GM23338 (cell line): ENCODE results near the gene CES4A. TPM values are rescaled to one million over a fixed set of nuclear protein-coding genes. Genes with fewer than 3 reads are reported as not detected.

Source experiments
- ATAC-seq: fragments of 200-7000 bp; cut with Tn5 transposase; 3 replicates; pipeline ENCODE4 v1.9.1; 2020
- DNase-seq: peaks from one replicate; pipeline ENCODE4 v3.0.0-alpha.2; 2015; ENCODE audit warnings: low spot score
- H2AFZ ChIP-seq: fragments of 200-600 bp; sonication (generic); 2 replicates; pipeline ENCODE4 v1.8.0; 2016; ENCODE audit warnings: antibody characterized with exemption, mild to moderate bottlenecking, moderate library complexity
- H3F3A ChIP-seq: fragments of 200-600 bp; sonication (generic); replicated peaks from 2 replicates; pipeline ENCODE4 v1.8.0; 2017; ENCODE audit warnings: antibody characterized with exemption, mixed run types, low read depth
- H3K27ac ChIP-seq: fragments of 200-600 bp; sonication (generic); 2 replicates; pipeline ENCODE4 v1.6.1; 2016; ENCODE audit warnings: low read depth
- H3K27me3 ChIP-seq: fragments of 200-600 bp; sonication (generic); 2 replicates; pipeline ENCODE4 v1.8.0; 2016; ENCODE audit warnings: mild to moderate bottlenecking, mixed run types, moderate library complexity; ENCODE audit not compliant: insufficient read depth
- H3K36me3 ChIP-seq: fragments of 200-600 bp; sonication (generic); 2 replicates; pipeline ENCODE4 v1.8.0; 2016; ENCODE audit warnings: mild to moderate bottlenecking; ENCODE audit not compliant: insufficient read depth
- H3K4me1 ChIP-seq: fragments of 200-600 bp; sonication (generic); 2 replicates; pipeline ENCODE4 v1.8.0; 2016; ENCODE audit warnings: mild to moderate bottlenecking, moderate library complexity; ENCODE audit not compliant: insufficient read depth
- H3K4me2 ChIP-seq: fragments of 200-600 bp; sonication (generic); 2 replicates; pipeline ENCODE4 v1.7.1; 2017; ENCODE audit warnings: mixed run types
- H3K4me3 ChIP-seq: fragments of 200-600 bp; sonication (generic); 2 replicates; pipeline ENCODE4 v1.6.1; 2016; ENCODE audit warnings: mixed run types
- H3K79me2 ChIP-seq: fragments of 200-600 bp; sonication (generic); replicated peaks from 2 replicates; pipeline ENCODE4 v1.8.0; 2017; ENCODE audit warnings: mild to moderate bottlenecking; ENCODE audit not compliant: insufficient read depth
- H3K9me2 ChIP-seq: fragments of 200-600 bp; sonication (generic); 2 replicates; pipeline ENCODE4 v1.8.0; 2017; ENCODE audit not compliant: insufficient read depth
- H4K20me1 ChIP-seq: fragments of 200-600 bp; sonication (generic); replicated peaks from 2 replicates; pipeline ENCODE4 v1.8.0; 2017; ENCODE audit warnings: mild to moderate bottlenecking; ENCODE audit not compliant: insufficient read depth
- H3K27ac Mint-ChIP-seq: 2 replicates; pipeline ENCODE4 v1.8.0; 2020; ENCODE audit warnings: inconsistent platforms, mild to moderate bottlenecking, moderate library complexity, mixed read lengths
- H3K27me3 Mint-ChIP-seq: 3 replicates; pipeline ENCODE4 v1.8.0; 2022; ENCODE audit warnings: low read depth, mild to moderate bottlenecking, moderate library complexity, mixed read lengths, inconsistent platforms; ENCODE audit not compliant: insufficient read depth, poor library complexity
- H3K36me3 Mint-ChIP-seq: 3 replicates; pipeline ENCODE4 v1.8.0; 2021; ENCODE audit warnings: low read depth, mild to moderate bottlenecking, inconsistent platforms, moderate library complexity, mixed read lengths
- H3K4me1 Mint-ChIP-seq: 3 replicates; pipeline ENCODE4 v1.8.0; 2020; ENCODE audit warnings: mild to moderate bottlenecking, inconsistent platforms, mixed read lengths
- H3K4me3 Mint-ChIP-seq: 3 replicates; pipeline ENCODE4 v1.8.0; 2021; ENCODE audit warnings: moderate library complexity, mild to moderate bottlenecking, inconsistent platforms, mixed read lengths
- H3K9me3 Mint-ChIP-seq: 3 replicates; pipeline ENCODE4 v1.8.0; 2020; ENCODE audit warnings: moderate library complexity, mild to moderate bottlenecking, inconsistent platforms, mixed read lengths
- EZH2phosphoT487 ChIP-seq: fragments of 200-600 bp; sonication (generic); IDR thresholded peaks from one replicate; pipeline ENCODE4 v1.8.1; 2018; ENCODE audit warnings: antibody characterized with exemption; ENCODE audit not compliant: unreplicated experiment
- JUNB ChIP-seq: IDR thresholded peaks from one replicate; pipeline ENCODE4 v1.6.1; 2016; ENCODE audit warnings: antibody characterized with exemption; ENCODE audit not compliant: unreplicated experiment
- STAT1 ChIP-seq: IDR thresholded peaks from one replicate; pipeline ENCODE4 v1.6.1; 2016; ENCODE audit warnings: antibody characterized with exemption; ENCODE audit not compliant: unreplicated experiment
- polyA plus RNA-seq: library from polyadenylated mRNA; unstranded; fragments of >200 nt; fragmentation: Nextera tagmentation; extraction: Ambion mirVana; gene quantifications from 2 replicates; pipeline ENCODE4 v1.2.1, GENCODE V29; 2016
- total RNA-seq: library from RNA; depleted of rRNA; stranded (reverse); fragments of >200 nt; shearing (Covaris generic); gene quantifications from 2 replicates; pipeline ENCODE4 v1.2.3, GENCODE V29; 2014
- TF ChIP-seq, protein P1 (sequence below): fragments of 250-450 bp; sonication (Bioruptor Pico); IDR thresholded peaks from 2 replicates; pipeline ENCODE4 v1.5.0; 2020; ENCODE audit warnings: mild to moderate bottlenecking, moderate library complexity
- TF ChIP-seq, protein P2 (sequence below): IDR thresholded peaks from one replicate; pipeline ENCODE4 v1.6.1; 2018; ENCODE audit warnings: antibody characterized with exemption; ENCODE audit not compliant: unreplicated experiment

Gene CES4A
- total and polyA plus RNA-seq, 2 experiments from 2014 or later: 0.10 to 0.42 TPM

DNA sequence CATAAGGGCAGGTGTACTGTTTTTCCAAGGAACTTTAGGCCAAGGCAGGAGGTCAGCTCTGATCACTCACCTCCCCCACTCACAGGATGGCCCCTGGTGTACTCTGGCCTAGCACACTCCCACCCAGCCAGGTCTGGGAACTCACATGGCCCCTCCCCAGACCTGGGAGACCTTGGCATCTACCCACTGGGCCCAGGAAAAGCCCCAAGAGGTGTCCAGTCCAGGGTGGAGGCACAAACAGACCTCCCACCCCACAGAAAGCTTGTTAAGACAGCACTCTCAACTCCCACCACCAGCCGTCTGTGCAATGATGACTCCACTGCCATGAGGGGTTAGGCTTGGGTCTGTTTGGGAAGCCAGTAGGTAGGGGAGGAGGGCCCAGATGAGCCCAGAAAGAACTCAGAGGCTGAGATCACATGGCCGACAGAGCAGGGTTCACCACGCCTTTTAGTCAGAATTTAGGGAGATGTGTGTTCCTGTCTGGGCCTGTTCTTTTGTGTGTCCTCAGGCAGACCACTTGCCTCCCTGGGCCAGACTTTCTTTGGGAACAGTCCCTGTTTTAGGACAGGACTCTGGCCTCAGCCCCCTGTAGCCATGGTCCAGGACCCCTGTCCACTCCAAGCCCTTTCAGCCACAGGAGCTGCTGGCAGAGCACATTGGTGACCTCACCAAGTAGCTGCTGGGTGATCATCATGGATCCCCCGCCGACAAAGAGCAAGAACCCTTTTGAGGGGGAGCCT, 28.5 kb downstream of the CES4A start:
- Mint-ChIP-seq H3K27me3 (peaks cover 39% of the 10 kb centered on the region), H3K27ac (no peak overlapping the region), H3K9me3 (no peaks in the 10 kb centered on the region), H3K4me1 (no peaks in the 10 kb centered on the region; the same call in 2 of the 3 replicates), H3K4me3 (no peak overlapping the region), H3K36me3 (no peaks in the 10 kb centered on the region)
- Histone ChIP-seq H3K4me2 (no peak overlapping the region), H3K27me3 (peaks cover 46% of the 10 kb centered on the region), H3K4me1 (peaks cover 4% of the 10 kb centered on the region; the same call in 1 of the 2 replicates), H4K20me1 (no peaks in the 10 kb centered on the region), H3F3A (no peaks in the 10 kb centered on the region), H3K27ac (no peak overlapping the region), H3K4me3 (no peak overlapping the region), H3K9me2 (no peaks in the 10 kb centered on the region), H3K36me3 (no peaks in the 10 kb centered on the region), H2AFZ (no peak overlapping the region), H3K79me2 (no peaks in the 10 kb centered on the region)
- DNase-seq (no peak), ATAC-seq (no peak)
- TF ChIP-seq, protein P1, sequence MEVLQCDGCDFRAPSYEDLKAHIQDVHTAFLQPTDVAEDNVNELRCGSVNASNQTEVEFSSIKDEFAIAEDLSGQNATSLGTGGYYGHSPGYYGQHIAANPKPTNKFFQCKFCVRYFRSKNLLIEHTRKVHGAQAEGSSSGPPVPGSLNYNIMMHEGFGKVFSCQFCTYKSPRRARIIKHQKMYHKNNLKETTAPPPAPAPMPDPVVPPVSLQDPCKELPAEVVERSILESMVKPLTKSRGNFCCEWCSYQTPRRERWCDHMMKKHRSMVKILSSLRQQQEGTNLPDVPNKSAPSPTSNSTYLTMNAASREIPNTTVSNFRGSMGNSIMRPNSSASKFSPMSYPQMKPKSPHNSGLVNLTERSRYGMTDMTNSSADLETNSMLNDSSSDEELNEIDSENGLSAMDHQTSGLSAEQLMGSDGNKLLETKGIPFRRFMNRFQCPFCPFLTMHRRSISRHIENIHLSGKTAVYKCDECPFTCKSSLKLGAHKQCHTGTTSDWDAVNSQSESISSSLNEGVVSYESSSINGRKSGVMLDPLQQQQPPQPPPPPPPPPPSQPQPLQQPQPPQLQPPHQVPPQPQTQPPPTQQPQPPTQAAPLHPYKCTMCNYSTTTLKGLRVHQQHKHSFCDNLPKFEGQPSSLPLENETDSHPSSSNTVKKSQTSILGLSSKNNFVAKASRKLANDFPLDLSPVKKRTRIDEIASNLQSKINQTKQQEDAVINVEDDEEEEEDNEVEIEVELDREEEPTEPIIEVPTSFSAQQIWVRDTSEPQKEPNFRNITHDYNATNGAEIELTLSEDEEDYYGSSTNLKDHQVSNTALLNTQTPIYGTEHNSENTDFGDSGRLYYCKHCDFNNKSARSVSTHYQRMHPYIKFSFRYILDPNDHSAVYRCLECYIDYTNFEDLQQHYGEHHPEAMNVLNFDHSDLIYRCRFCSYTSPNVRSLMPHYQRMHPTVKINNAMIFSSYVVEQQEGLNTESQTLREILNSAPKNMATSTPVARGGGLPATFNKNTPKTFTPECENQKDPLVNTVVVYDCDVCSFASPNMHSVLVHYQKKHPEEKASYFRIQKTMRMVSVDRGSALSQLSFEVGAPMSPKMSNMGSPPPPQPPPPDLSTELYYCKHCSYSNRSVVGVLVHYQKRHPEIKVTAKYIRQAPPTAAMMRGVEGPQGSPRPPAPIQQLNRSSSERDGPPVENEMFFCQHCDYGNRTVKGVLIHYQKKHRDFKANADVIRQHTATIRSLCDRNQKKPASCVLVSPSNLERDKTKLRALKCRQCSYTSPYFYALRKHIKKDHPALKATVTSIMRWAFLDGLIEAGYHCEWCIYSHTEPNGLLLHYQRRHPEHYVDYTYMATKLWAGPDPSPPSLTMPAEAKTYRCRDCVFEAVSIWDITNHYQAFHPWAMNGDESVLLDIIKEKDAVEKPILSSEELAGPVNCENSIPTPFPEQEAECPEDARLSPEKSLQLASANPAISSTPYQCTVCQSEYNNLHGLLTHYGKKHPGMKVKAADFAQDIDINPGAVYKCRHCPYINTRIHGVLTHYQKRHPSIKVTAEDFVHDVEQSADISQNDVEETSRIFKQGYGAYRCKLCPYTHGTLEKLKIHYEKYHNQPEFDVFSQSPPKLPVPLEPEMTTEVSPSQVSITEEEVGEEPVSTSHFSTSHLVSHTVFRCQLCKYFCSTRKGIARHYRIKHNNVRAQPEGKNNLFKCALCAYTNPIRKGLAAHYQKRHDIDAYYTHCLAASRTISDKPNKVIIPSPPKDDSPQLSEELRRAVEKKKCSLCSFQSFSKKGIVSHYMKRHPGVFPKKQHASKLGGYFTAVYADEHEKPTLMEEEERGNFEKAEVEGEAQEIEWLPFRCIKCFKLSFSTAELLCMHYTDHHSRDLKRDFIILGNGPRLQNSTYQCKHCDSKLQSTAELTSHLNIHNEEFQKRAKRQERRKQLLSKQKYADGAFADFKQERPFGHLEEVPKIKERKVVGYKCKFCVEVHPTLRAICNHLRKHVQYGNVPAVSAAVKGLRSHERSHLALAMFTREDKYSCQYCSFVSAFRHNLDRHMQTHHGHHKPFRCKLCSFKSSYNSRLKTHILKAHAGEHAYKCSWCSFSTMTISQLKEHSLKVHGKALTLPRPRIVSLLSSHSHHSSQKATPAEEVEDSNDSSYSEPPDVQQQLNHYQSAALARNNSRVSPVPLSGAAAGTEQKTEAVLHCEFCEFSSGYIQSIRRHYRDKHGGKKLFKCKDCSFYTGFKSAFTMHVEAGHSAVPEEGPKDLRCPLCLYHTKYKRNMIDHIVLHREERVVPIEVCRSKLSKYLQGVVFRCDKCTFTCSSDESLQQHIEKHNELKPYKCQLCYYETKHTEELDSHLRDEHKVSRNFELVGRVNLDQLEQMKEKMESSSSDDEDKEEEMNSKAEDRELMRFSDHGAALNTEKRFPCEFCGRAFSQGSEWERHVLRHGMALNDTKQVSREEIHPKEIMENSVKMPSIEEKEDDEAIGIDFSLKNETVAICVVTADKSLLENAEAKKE (CRISPR knock-in tag): no peak
- TF ChIP-seq EZH2phosphoT487: no peak
- TF ChIP-seq JUNB: no peak

DNA sequence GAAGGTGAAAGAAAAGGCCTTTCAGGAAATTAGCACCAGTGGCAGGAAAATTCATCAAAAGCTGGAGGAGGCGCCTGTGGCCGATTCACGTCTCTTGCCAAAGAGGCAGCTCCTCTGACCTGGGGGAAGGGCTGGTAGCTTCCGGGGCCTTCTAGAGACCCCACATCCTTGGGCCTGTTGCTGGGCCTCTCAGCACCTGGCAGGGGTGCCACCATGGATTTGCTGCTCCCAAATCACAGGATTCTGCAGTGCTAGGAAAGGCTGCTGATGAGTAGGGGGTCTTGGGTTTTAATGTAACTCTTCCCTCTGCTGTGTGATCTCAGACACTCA, 29.0 kb downstream of the CES4A start:
- H3K27ac Mint-ChIP-seq: no peak overlapping the region
- no peak overlapping the region for H3K4me3 Mint-ChIP-seq
- H4K20me1 ChIP-seq: no peaks in the 10 kb centered on the region
- ATAC-seq (no peak), DNase-seq (no peak)
- no peaks in the 10 kb centered on the region; the same call in 2 of the 3 replicates for H3K4me1 Mint-ChIP-seq
- H3K36me3 Mint-ChIP-seq: no peaks in the 10 kb centered on the region
- peaks cover 37% of the 10 kb centered on the region for H3K27me3 Mint-ChIP-seq
- H3K9me3 Mint-ChIP-seq: no peaks in the 10 kb centered on the region
- H3K79me2 ChIP-seq: no peaks in the 10 kb centered on the region
- no peak overlapping the region for H2AFZ ChIP-seq
- H3K4me2 ChIP-seq: no peak overlapping the region
- peaks cover 41% of the 10 kb centered on the region for H3K27me3 ChIP-seq
- no peaks in the 10 kb centered on the region for H3F3A ChIP-seq
- no peaks in the 10 kb centered on the region for H3K36me3 ChIP-seq
- H3K9me2 ChIP-seq: no peaks in the 10 kb centered on the region
- H3K4me1 ChIP-seq: peaks cover 4% of the 10 kb centered on the region; the same call in 1 of the 2 replicates
- no peak overlapping the region for H3K27ac ChIP-seq
- no peak overlapping the region for H3K4me3 ChIP-seq
- TF ChIP-seq, protein P2, sequence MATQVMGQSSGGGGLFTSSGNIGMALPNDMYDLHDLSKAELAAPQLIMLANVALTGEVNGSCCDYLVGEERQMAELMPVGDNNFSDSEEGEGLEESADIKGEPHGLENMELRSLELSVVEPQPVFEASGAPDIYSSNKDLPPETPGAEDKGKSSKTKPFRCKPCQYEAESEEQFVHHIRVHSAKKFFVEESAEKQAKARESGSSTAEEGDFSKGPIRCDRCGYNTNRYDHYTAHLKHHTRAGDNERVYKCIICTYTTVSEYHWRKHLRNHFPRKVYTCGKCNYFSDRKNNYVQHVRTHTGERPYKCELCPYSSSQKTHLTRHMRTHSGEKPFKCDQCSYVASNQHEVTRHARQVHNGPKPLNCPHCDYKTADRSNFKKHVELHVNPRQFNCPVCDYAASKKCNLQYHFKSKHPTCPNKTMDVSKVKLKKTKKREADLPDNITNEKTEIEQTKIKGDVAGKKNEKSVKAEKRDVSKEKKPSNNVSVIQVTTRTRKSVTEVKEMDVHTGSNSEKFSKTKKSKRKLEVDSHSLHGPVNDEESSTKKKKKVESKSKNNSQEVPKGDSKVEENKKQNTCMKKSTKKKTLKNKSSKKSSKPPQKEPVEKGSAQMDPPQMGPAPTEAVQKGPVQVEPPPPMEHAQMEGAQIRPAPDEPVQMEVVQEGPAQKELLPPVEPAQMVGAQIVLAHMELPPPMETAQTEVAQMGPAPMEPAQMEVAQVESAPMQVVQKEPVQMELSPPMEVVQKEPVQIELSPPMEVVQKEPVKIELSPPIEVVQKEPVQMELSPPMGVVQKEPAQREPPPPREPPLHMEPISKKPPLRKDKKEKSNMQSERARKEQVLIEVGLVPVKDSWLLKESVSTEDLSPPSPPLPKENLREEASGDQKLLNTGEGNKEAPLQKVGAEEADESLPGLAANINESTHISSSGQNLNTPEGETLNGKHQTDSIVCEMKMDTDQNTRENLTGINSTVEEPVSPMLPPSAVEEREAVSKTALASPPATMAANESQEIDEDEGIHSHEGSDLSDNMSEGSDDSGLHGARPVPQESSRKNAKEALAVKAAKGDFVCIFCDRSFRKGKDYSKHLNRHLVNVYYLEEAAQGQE: no peak
- no peak for TF ChIP-seq STAT1
- TF ChIP-seq EZH2phosphoT487: no peak
